ENCODE results near the gene JMJD1C.
"Not testable (repeated sequence)": the region's sequence is repeated elsewhere in the genome, so short reads cannot be mapped to it uniquely, and the experiment has no call there.

The JMJD1C gene

DNA sequence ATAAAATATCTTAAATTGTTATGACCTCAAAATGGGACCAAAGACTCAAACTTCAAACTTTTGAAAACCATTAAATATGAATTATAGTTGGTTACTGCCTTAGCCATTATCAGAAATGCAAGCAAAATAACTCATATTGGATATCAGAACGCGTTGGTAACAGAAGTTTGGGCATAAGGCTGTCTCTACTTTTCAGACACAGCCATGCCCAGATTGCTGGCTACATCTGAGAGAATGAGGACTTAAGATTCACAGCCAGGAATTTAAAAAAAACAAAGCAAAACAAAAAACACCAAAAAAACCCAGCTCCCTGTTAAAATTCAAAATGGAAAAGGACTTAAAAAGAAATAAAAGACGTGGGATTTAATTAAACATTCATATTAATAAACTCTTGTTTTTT is 161.6 kb downstream of the JMJD1C start:
- DNase-seq (ENCODE audit: low read depth, low spot score): no peak
- WGBS (ENCODE audit: insufficient coverage, insufficient read length): no CpG with 5 or more reads among the region's 3 CpGs
- Histone ChIP-seq H3K4me1 (ENCODE audit: control insufficient read depth, insufficient read depth, low read length) (no peaks in the 10 kb centered on the region), H3K27me3 (ENCODE audit: control insufficient read depth, insufficient read depth, low read length) (no peaks in the 10 kb centered on the region), H3K36me3 (ENCODE audit: control insufficient read depth, insufficient read depth, low read length) (no peaks in the 10 kb centered on the region), H3K4me3 (ENCODE audit: low read length) (no peak overlapping the region), H3K27ac (ENCODE audit: low read length) (no peak overlapping the region), H3K9me3 (ENCODE audit: control insufficient read depth, insufficient read depth, low read length) (no peaks in the 10 kb centered on the region)

DNA sequence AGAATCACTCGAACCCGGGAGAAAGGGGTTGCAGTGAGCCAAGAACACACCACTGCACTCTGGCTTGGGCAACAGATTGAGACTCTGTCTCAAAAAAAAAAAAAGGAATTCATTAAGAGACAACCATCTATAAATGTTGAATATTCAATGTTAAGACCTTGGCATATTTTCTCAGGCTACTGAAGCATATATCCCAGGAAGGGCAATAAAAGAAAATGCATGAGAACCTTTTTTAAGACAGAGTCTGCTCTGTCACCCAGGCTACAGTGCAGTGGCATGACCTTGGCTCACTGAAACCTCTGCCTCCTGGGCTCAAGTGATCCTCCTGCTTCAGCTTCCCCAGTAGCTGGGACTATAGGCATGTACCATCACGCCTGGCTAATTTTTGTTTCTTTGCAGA is 165.0 kb downstream of the JMJD1C start:
- no CpG with 5 or more reads among the region's 3 CpGs for WGBS (ENCODE audit: insufficient coverage, insufficient read length)
- H3K4me1 ChIP-seq (ENCODE audit: control insufficient read depth, insufficient read depth, low read length): no peaks in the 10 kb centered on the region
- H3K27ac ChIP-seq (ENCODE audit: low read length): no peak overlapping the region
- H3K9me3 ChIP-seq (ENCODE audit: control insufficient read depth, insufficient read depth, low read length): no peaks in the 10 kb centered on the region
- H3K27me3 ChIP-seq (ENCODE audit: control insufficient read depth, insufficient read depth, low read length): no peaks in the 10 kb centered on the region
- H3K36me3 ChIP-seq (ENCODE audit: control insufficient read depth, insufficient read depth, low read length): no peaks in the 10 kb centered on the region
- DNase-seq (ENCODE audit: low read depth, low spot score): no peak
- H3K4me3 ChIP-seq (ENCODE audit: low read length): no peak overlapping the region

DNA sequence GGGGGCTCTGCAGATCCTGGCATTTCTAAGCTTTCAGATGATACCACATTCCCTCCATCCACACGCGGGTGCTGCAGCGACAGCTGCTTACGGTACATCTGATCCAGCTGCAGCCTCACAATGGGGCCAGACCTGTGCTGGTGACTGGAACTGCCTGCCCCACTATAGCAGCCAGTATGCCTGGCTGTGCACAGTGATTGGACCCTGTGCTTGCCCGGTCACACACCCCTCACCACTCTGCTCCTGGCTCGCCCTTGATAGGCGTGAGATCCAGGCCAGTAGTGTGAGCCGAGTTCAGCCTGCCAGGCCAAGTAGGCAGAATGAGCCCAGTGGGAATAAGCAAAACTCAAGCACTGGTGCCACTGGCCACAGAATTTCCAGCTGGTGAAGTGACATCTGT is 167.8 kb downstream of the JMJD1C start:
- no peak for DNase-seq (ENCODE audit: low read depth, low spot score)
- Histone ChIP-seq H3K4me1 (ENCODE audit: control insufficient read depth, insufficient read depth, low read length) (no peaks in the 10 kb centered on the region), H3K27ac (ENCODE audit: low read length) (no peak overlapping the region), H3K9me3 (ENCODE audit: control insufficient read depth, insufficient read depth, low read length) (no peaks in the 10 kb centered on the region), H3K27me3 (ENCODE audit: control insufficient read depth, insufficient read depth, low read length) (no peaks in the 10 kb centered on the region), H3K36me3 (ENCODE audit: control insufficient read depth, insufficient read depth, low read length) (no peaks in the 10 kb centered on the region), H3K4me3 (ENCODE audit: low read length) (no peak overlapping the region)
- no CpG with 5 or more reads among the region's 8 CpGs for WGBS (ENCODE audit: insufficient coverage, insufficient read length)

DNA sequence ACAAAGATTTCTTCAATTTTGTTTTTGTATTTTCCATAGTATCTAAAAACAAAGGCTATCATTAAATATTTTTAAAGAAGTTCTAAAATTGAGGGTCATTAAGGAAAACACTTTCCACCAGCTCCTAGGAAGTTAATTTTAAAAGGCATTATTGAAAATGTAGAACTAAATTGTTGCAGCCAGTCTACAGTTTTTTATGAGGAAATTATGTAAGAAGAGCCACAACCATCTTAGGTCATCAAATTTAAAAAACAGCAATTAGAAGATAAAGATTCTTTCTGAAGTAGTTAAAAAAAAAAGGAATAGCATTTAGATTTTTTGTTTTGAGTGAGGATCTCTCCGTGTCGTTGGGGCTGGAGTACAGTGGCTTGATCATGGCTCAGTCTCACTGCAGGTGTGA is 171.0 kb downstream of the JMJD1C start:
- Histone ChIP-seq H3K36me3 (ENCODE audit: control insufficient read depth, insufficient read depth, low read length) (no peaks in the 10 kb centered on the region), H3K27ac (ENCODE audit: low read length) (no peak overlapping the region), H3K9me3 (ENCODE audit: control insufficient read depth, insufficient read depth, low read length) (no peaks in the 10 kb centered on the region), H3K27me3 (ENCODE audit: control insufficient read depth, insufficient read depth, low read length) (no peaks in the 10 kb centered on the region), H3K4me3 (ENCODE audit: low read length) (no peak overlapping the region), H3K4me1 (ENCODE audit: control insufficient read depth, insufficient read depth, low read length) (no peaks in the 10 kb centered on the region)
- DNase-seq (ENCODE audit: low read depth, low spot score): no peak
- no CpG with 5 or more reads among the region's 2 CpGs for WGBS (ENCODE audit: insufficient coverage, insufficient read length)

DNA sequence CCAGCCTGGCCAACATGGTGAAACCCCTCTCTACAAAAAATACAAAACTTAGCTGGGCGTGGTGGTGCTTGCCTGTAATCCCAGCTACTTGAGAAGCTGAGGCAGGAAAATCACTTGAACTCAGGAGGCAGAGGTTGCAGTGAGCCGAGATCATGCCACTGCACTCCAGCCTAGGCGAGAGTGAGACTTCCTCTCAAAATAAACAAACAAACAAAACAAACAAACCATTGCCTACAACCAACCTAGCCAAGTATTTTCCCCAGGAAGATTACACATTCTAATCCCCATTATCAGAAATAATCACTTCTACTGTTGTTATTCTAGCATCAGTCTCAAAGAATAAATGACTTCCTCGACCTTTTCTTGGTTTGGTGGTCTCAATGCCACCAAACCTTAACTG is 172.9 kb downstream of the JMJD1C start:
- DNase-seq (ENCODE audit: low read depth, low spot score); H3K4me3 ChIP-seq (ENCODE audit: low read length); H3K9me3 ChIP-seq (ENCODE audit: control insufficient read depth, insufficient read depth, low read length); H3K4me1 ChIP-seq (ENCODE audit: control insufficient read depth, insufficient read depth, low read length); H3K36me3 ChIP-seq (ENCODE audit: control insufficient read depth, insufficient read depth, low read length); H3K27ac ChIP-seq (ENCODE audit: low read length); H3K27me3 ChIP-seq (ENCODE audit: control insufficient read depth, insufficient read depth, low read length): not testable (repeated sequence)
- no CpG with 5 or more reads among the region's 4 CpGs for WGBS (ENCODE audit: insufficient coverage, insufficient read length)

DNA sequence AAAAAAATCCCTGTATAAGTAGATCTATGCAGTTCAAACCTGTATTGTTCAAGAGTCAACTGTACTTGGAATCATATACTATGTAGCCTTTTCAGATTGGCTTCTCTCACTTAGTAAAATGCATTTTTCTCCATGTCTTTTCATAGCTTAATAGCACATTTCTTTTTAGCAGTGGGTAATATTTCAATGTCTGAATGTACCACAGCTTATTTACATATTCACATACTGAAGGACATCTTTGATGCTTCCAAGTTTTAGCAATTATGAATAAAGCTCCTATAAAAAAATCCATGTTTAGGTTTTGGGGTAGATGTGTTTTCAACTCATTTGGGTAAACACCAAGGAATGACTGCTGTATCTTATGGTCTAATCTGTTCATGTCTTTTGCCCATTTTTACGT is 177.6 kb downstream of the JMJD1C start:
- Histone ChIP-seq H3K4me3 (ENCODE audit: low read length) (no peak overlapping the region), H3K4me1 (ENCODE audit: control insufficient read depth, insufficient read depth, low read length) (no peaks in the 10 kb centered on the region; the same call in 1 of the 2 replicates), H3K27me3 (ENCODE audit: control insufficient read depth, insufficient read depth, low read length) (no peaks in the 10 kb centered on the region), H3K27ac (ENCODE audit: low read length) (no peak overlapping the region), H3K9me3 (ENCODE audit: control insufficient read depth, insufficient read depth, low read length) (no peaks in the 10 kb centered on the region), H3K36me3 (ENCODE audit: control insufficient read depth, insufficient read depth, low read length) (no peaks in the 10 kb centered on the region)
- WGBS (ENCODE audit: insufficient coverage, insufficient read length): no CpG with 5 or more reads among the region's 1 CpG
- no peak for DNase-seq (ENCODE audit: low read depth, low spot score)

DNA sequence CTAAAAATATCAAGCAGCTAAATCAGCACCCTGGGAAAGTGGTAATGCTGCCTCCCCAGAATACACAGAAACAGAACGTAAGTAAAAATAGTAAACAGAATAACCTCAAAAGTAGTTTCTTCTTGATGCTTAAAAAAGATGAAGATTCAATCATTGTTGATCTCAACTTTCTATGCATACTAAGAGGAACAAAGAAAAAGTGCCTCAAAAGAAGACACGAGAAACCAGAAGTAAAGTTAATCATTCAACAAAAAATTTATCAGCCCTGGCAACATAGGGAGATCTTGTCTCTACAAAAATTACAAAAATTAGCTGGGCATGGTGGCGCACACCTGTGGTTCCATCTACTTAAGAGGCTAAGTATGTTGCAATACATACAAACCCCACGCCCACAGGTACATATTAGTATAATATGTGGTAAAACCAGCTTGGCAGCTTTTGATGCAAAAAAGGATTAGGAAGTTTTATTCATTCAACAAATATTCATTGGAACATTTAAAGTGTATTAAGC is 179.0 kb downstream of the JMJD1C start:
- Histone ChIP-seq H3K27ac (ENCODE audit: low read length) (no peak overlapping the region), H3K4me3 (ENCODE audit: low read length) (no peak overlapping the region), H3K36me3 (ENCODE audit: control insufficient read depth, insufficient read depth, low read length) (no peaks in the 10 kb centered on the region), H3K4me1 (ENCODE audit: control insufficient read depth, insufficient read depth, low read length) (no peaks in the 10 kb centered on the region; the same call in 1 of the 2 replicates), H3K27me3 (ENCODE audit: control insufficient read depth, insufficient read depth, low read length) (no peaks in the 10 kb centered on the region), H3K9me3 (ENCODE audit: control insufficient read depth, insufficient read depth, low read length) (no peaks in the 10 kb centered on the region)
- no peak for DNase-seq (ENCODE audit: low read depth, low spot score)
- no CpG with 5 or more reads among the region's 4 CpGs for WGBS (ENCODE audit: insufficient coverage, insufficient read length)

DNA sequence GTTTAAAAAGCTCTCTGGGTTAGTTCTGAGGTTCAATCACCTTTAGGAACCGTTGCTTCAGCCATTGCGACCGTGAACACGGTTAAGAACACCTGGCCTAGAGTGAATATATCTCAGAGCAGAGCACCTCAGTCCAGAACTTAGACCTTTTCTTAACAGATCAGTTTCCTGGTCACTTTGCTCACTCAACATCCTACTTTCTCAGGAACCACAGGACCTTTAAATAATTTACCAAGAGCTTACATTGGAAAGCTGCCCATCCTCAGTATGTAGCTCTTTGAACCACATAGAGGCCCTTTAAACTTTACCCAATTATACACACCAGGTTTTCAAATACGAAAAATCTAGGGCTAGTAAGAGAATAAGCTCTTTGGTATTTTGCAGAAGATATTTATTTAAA is 179.4 kb downstream of the JMJD1C start:
- H3K4me3 ChIP-seq (ENCODE audit: low read length): no peak overlapping the region
- no peaks in the 10 kb centered on the region for H3K27me3 ChIP-seq (ENCODE audit: control insufficient read depth, insufficient read depth, low read length)
- no peaks in the 10 kb centered on the region; the same call in 1 of the 2 replicates for H3K4me1 ChIP-seq (ENCODE audit: control insufficient read depth, insufficient read depth, low read length)
- WGBS (ENCODE audit: insufficient coverage, insufficient read length): no CpG with 5 or more reads among the region's 5 CpGs
- DNase-seq (ENCODE audit: low read depth, low spot score): no peak
- no peak overlapping the region for H3K27ac ChIP-seq (ENCODE audit: low read length)
- H3K36me3 ChIP-seq (ENCODE audit: control insufficient read depth, insufficient read depth, low read length): no peaks in the 10 kb centered on the region
- H3K9me3 ChIP-seq (ENCODE audit: control insufficient read depth, insufficient read depth, low read length): no peaks in the 10 kb centered on the region

DNA sequence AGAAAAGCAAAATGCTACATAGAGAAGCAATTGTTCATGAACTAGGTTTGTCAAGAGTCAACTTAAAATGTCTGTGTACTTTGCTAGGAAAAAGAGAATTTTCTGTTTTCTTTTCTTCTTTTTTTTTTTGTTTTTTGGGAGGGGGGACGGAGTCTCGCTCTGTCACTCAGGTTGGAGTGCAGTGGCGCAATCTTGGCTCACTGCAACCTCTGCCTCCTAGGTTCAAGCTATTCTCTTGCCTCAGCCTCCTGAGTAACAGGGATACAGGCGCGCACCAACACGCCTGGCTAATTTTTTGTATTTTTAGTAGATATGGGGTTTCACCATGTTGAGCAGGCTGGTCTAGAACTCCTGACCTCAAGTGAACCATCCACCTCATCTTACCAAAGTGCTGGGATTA is 181.9 kb downstream of the JMJD1C start:
- not testable (repeated sequence) for H3K27me3 ChIP-seq (ENCODE audit: control insufficient read depth, insufficient read depth, low read length); H3K27ac ChIP-seq (ENCODE audit: low read length); H3K9me3 ChIP-seq (ENCODE audit: control insufficient read depth, insufficient read depth, low read length); H3K4me1 ChIP-seq (ENCODE audit: control insufficient read depth, insufficient read depth, low read length); H3K4me3 ChIP-seq (ENCODE audit: low read length); H3K36me3 ChIP-seq (ENCODE audit: control insufficient read depth, insufficient read depth, low read length); DNase-seq (ENCODE audit: low read depth, low spot score)
- no CpG with 5 or more reads among the region's 6 CpGs for WGBS (ENCODE audit: insufficient coverage, insufficient read length)

DNA sequence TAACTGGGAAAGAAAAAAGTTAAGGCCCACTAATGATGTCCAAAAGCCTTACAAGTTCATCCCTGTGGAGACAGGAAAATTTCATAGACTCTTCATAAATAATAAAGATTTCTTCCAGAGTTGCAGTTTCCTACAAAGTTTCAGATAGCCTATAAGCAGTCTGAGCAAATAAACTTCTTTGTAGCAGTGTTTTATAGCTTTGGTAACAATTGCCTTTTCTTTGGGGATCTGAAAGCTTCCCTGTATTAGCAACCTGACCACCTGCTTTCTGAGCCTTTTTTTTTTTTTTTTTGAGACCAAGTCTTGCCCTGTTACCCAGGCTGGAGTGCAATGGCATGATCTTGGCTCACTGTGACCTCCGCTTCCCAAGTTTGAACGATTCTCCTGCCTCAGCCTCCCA is 182.7 kb downstream of the JMJD1C start:
- DNase-seq (ENCODE audit: low read depth, low spot score): no peak
- Histone ChIP-seq H3K36me3 (ENCODE audit: control insufficient read depth, insufficient read depth, low read length) (no peaks in the 10 kb centered on the region), H3K27ac (ENCODE audit: low read length) (no peak overlapping the region), H3K9me3 (ENCODE audit: control insufficient read depth, insufficient read depth, low read length) (no peaks in the 10 kb centered on the region), H3K27me3 (ENCODE audit: control insufficient read depth, insufficient read depth, low read length) (no peaks in the 10 kb centered on the region), H3K4me3 (ENCODE audit: low read length) (no peak overlapping the region), H3K4me1 (ENCODE audit: control insufficient read depth, insufficient read depth, low read length) (no peaks in the 10 kb centered on the region; the same call in 1 of the 2 replicates)
- no CpG with 5 or more reads among the region's 2 CpGs for WGBS (ENCODE audit: insufficient coverage, insufficient read length)

DNA sequence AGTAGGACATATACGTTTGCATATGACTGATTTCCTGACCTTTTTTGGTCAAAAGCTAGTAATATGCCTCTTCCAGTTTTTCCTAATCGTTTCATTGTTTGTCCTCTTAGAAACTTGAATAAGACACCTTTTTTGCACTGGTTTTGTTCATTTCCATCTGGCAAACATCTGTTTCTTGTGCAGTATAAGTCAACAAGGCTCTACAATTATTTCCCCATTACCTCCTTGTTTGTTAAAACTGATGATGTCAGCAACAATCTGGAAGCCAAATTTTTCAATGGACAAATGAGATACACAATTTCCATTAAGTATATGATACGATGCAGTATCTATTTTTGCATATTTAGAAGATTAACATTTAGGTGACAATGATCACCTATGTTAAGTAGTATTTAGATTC is 183.8 kb downstream of the JMJD1C start:
- no peak for DNase-seq (ENCODE audit: low read depth, low spot score)
- H3K4me3 ChIP-seq (ENCODE audit: low read length): no peak overlapping the region
- WGBS (ENCODE audit: insufficient coverage, insufficient read length): no CpG with 5 or more reads among the region's 3 CpGs
- H3K27ac ChIP-seq (ENCODE audit: low read length): no peak overlapping the region
- no peaks in the 10 kb centered on the region for H3K36me3 ChIP-seq (ENCODE audit: control insufficient read depth, insufficient read depth, low read length)
- no peaks in the 10 kb centered on the region for H3K9me3 ChIP-seq (ENCODE audit: control insufficient read depth, insufficient read depth, low read length)
- H3K27me3 ChIP-seq (ENCODE audit: control insufficient read depth, insufficient read depth, low read length): no peaks in the 10 kb centered on the region
- H3K4me1 ChIP-seq (ENCODE audit: control insufficient read depth, insufficient read depth, low read length): no peaks in the 10 kb centered on the region; the same call in 1 of the 2 replicates
